Sciatic nerve (tissue), 2 donors: ENCODE data around the gene UPP2. TPM values are rescaled to one million over a fixed set of nuclear protein-coding genes. Genes with fewer than 3 reads are reported as not detected.
A peak's percentile ranks its signal among the peaks of the same experiment; 100 is the strongest.

ENCODE experiments used
- ATAC-seq: fragments of 200-7000 bp; cut with Tn5 transposase; one replicate; pipeline ENCODE4 v1.9.1; 2020; ENCODE audit warnings: mild to moderate bottlenecking, moderate library complexity
- DNase-seq: peaks from one replicate; pipeline ENCODE4 v3.0.0-alpha.2; 2020; ENCODE audit warnings: low spot score
- intact Hi-C: fragments of 100-400 bp; cut with DNase I; formaldehyde crosslinking; loops from one replicate; pipeline ENCODE4 v1.14.2; 2022
- total RNA-seq: library from RNA; stranded (reverse); fragmentation: NEBNext Ultra II Directional; extraction: Animal tissue kit (Norgen Biotek cat#: 25700); gene quantifications from one replicate; pipeline ENCODE4 v1.2.1, GENCODE V29; 2021
- donor health status: DM: no; HTN: no; CAD: no.
- donor health status: DM: no; HTN: no; CAD: no.

UPP2 gene
- total RNA-seq, 1 donor from 2014 or later, result not detected

GRCh38 chr2:158131919-158132566 is 30.4 kb downstream of the UPP2 start:
- intact Hi-C loops, result no loop called here
- no peak for DNase-seq
- ATAC-seq, result no peak

DNA sequence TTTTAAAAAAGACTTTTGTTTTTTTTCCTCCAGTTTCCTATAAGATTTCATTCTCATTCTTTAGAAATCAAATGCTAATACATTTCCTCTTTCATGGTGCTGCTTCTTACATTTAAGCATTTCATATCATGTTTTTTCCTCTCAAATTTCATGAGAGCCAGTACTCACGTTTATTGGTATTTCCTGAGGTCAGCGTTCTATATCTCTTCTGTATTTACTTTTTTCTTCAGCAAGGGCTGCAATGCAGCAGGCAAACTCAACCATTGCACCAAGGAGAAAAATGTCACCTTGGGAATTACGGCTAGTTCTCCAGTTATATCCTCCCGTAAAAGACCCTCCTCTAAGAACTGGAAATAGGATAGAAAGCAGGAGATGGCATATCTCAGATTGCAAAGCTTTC is 32.4 kb downstream of the UPP2 start:
- DNase-seq (no peak), ATAC-seq (no peak)
- intact Hi-C loops, result no loop called here

- no peak for DNase-seq
- ATAC-seq, result no peak
- intact Hi-C loops, result no loop called here
Observed at GRCh38 chr2:158134655-158135054, 33.0 kb downstream of the UPP2 start.

GRCh38 chr2:158135096-158135495 is 33.4 kb downstream of the UPP2 start:
- ATAC-seq (no peak), DNase-seq (no peak)
- intact Hi-C loops, result no loop called here

DNA sequence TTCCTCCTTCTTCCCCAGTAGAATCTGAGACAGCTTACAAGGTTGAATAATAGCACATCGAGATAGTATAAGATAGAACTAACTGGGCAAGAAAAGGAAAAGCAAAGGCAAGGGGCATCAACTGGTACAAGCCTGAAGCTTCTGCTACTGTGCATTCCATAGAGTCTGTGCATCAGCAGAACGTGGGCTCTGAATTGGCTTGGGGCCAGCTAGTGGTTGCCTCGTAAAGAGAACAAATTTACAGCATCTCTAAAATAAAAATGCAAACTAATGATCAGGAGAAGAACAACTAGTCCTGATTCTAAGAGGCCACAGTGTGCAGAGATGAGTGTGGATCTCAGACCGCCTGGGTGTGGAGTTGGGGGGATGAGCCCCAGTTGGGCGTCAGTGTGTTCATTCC is 36.6 kb downstream of the UPP2 start:
- intact Hi-C loops, result no loop called here
- no peak for DNase-seq
- no peak for ATAC-seq

DNA sequence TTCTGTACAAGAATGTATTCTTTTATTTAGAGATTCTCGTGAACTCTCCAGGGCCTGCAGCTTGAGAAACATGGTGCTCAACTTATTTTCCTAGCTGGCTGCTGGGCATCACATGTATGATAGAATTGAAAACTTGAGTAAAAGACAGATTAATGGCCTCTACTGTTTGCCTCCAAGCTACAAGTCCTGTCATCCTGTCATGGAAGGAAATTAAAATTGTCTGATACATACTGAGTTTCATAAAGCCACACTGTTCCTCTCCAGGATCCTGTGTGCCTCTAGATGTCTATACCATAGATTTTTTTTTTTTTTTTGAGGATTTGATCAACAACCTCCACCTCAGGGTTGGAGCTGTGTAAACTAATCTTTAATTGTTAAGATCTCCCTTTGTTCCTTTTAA is 38.5 kb downstream of the UPP2 start:
- intact Hi-C loops, result no loop called here
- DNase-seq (no peak), ATAC-seq (no peak)

- no peak for ATAC-seq
- DNase-seq, result no peak
- intact Hi-C loops, result no loop called here
Observed at GRCh38 chr2:158142165-158142564, 40.5 kb downstream of the UPP2 start.

- ATAC-seq (no peak), DNase-seq (no peak)
- intact Hi-C loops, result no loop called here
Observed at GRCh38 chr2:158142568-158143332, 41.1 kb downstream of the UPP2 start.

GRCh38 chr2:158143703-158144360 is 42.2 kb downstream of the UPP2 start:
- no peak for ATAC-seq
- intact Hi-C loops, result no loop called here
- no peak for DNase-seq

GRCh38 chr2:158144914-158145625 is 43.4 kb downstream of the UPP2 start:
- intact Hi-C loops, result no loop called here
- DNase-seq (no peak), ATAC-seq (no peak)

GRCh38 chr2:158153270-158154015 is 51.8 kb downstream of the UPP2 start:
- intact Hi-C loops, result no loop called here
- ATAC-seq, result no peak
- DNase-seq, result no peak

GRCh38 chr2:158154596-158154995 is 52.9 kb downstream of the UPP2 start:
- intact Hi-C loops, result no loop called here
- no peak for ATAC-seq
- no peak for DNase-seq

DNA sequence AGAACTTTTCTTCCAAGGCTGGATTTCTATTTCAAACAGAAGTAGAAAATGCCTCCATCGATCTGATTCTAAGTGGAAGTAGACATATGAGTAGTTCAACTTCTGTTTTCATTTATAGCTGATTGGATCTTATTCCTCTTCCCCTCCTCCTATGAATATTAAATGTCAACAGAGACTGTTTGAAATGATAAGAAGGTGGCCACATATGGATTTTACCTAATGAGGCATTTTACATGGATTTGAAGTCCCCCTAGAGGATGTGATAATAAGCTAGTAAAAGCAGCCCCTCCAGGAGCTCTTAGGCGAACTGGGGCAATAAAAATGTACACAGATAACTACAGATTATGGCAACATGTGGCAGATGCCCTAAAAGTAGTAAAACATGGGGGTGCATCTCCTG is 71.0 kb downstream of the UPP2 start:
- intact Hi-C loops, result no loop called here

DNA sequence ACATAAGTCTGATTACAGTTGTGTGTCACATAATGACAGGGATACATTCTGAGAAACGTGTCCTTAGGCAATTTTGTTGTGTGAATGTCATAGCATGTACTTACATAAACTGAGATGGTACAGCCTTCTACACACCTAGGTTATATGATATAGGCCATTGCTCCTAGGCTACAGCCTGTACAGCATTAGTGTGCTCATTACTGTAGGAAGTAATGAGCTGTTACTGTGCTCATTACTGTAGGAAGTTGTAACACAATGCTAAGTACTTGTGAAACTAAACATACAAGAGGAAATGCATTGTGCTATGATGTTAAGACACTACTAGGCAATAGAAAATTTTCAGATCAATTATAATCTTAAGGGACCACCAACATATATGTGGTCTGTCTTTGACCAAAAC is 72.8 kb downstream of the UPP2 start:
- ATAC-seq (no peak), DNase-seq (no peak)
- intact Hi-C loops, result no loop called here

More for the DNA sequence above, 71.0 kb downstream of the UPP2 start:
- no peak for DNase-seq
- ATAC-seq, result no peak

- DNase-seq (no peak), ATAC-seq (no peak)
- intact Hi-C loops, result no loop called here
Observed at GRCh38 chr2:158174956-158175355, 73.3 kb downstream of the UPP2 start.

DNA sequence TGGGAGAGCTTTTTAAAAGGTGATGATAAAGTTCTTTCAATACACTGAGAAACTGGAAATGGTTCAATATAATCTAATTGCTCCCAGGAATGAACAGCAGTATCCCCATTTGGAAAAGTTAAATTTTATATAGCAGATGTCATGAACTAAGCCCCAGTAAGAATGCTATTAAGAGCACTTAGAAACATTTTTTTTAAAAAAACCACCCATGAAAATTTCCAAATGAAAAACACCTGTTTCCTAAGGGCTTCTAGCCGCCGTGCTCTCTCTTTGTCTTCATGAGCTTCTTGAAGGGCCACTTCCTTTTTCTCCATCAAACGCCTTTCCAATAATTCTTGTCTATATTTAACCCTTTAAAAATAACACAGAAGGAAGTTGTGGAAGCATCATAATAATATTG is 77.0 kb downstream of the UPP2 start:
- DNase-seq, result no peak
- ATAC-seq, result no peak
- intact Hi-C loops, result no loop called here

DNA sequence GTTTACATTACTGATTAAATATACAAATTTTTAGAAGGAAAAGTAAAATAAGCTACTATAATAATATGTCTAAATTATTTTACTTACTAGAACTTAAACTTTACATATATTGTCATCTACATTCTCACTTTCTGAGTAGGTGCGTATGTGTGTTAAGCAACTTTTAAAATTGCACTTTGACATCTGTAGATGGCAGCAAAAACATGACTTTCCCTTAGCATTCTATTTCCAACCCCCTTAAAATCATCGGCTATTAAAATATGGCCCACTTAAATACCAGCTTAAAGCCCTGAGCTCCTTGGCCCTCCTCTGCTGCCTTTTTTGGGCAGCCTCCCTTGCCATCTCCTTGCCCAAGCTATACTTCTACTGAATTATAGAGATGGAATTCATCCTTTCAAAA is 78.0 kb downstream of the UPP2 start:
- DNase-seq (no peak), ATAC-seq (peak; percentile 45)
- intact Hi-C loops, result no loop called here

GRCh38 chr2:158181171-158181570 is 79.5 kb downstream of the UPP2 start:
- DNase-seq, result no peak
- intact Hi-C loops, result no loop called here
- ATAC-seq, result no peak

DNA sequence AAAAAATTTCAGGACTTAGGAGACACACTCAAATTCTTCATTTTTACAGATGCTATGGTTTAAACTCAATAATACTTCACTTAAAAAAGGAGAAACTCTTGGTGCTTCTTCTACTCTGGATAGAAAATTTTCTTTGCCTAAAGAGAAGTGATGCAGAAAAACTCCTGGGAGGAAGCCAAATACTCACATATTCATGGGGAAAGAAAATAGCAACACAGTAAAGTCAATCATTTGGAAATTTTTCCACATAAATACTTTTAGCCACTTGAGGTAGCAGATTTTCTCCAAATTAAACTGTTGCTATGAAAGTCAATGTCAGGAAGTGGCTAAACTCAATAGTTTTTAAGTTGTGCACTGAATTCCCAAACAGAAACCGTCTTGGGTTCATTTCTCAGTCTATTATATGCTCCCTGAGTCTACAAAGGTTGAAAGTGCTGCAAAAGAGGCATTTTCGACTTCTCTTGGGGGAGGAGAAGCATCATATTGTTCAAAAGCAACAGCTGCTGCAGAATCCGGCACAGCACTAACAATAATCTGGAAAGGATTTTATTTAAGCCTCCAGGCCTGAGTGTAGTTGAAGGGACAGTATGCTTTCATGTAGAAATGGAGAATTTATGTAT is 81.1 kb downstream of the UPP2 start:
- ATAC-seq, result no peak
- no peak for DNase-seq
- intact Hi-C loops, result no loop called here
